ENCODE data around the gene FRA10AC1. TPM values are rescaled to one million over a fixed set of nuclear protein-coding genes. Genes with fewer than 3 reads are reported as not detected.

Gene FRA10AC1
- total RNA-seq, 1 donor from 2014 or later, result 16.6 TPM

GRCh38 chr10:93630625-93631557 lies 71.5 kb downstream of the FRA10AC1 start:
- DNase-seq (ENCODE audit: low spot score), result peak; percentile 59

- DNase-seq (ENCODE audit: low spot score), result no peak
These were observed 72.6 kb downstream of the FRA10AC1 start for GRCh38 chr10:93629647-93630305.

GRCh38 chr10:93628858-93629257 lies 73.5 kb downstream of the FRA10AC1 start:
- no peak for DNase-seq (ENCODE audit: low spot score)

- DNase-seq (ENCODE audit: low spot score), result no peak
These were observed 79.5 kb downstream of the FRA10AC1 start for GRCh38 chr10:93622942-93623341.

GRCh38 chr10:93620925-93621324 lies 81.5 kb downstream of the FRA10AC1 start:
- DNase-seq (ENCODE audit: low spot score), result no peak

Other genes with a start within 250 kb of the FRA10AC1 start
- 109 TPM for gene MYOF, start 220.3 kb downstream of the FRA10AC1 start, total RNA-seq (ENCODE audit: insufficient read depth, low replicate concordance)
- gene CEP55, start 206.0 kb downstream of the FRA10AC1 start, total RNA-seq (ENCODE audit: insufficient read depth, low replicate concordance), result 8.7 TPM
- gene FFAR4, start 135.9 kb downstream of the FRA10AC1 start, total RNA-seq (ENCODE audit: insufficient read depth, low replicate concordance), result 0.96 TPM
- gene RBP4, start 101.4 kb downstream of the FRA10AC1 start, total RNA-seq (ENCODE audit: insufficient read depth, low replicate concordance), result 6.5 TPM
- gene PDE6C, start 90.1 kb downstream of the FRA10AC1 start, total RNA-seq (ENCODE audit: insufficient read depth, low replicate concordance), result 1.2 TPM
- 9.4 TPM for gene LGI1, start 55.3 kb upstream of the FRA10AC1 start, total RNA-seq (ENCODE audit: insufficient read depth, low replicate concordance)
- 4.3 TPM for gene SLC35G1, start 191.4 kb upstream of the FRA10AC1 start, total RNA-seq (ENCODE audit: insufficient read depth, low replicate concordance)

Data from umbilical cord (tissue), 2 donors.